ENCODE measurements around the gene UNKL.

DNA sequence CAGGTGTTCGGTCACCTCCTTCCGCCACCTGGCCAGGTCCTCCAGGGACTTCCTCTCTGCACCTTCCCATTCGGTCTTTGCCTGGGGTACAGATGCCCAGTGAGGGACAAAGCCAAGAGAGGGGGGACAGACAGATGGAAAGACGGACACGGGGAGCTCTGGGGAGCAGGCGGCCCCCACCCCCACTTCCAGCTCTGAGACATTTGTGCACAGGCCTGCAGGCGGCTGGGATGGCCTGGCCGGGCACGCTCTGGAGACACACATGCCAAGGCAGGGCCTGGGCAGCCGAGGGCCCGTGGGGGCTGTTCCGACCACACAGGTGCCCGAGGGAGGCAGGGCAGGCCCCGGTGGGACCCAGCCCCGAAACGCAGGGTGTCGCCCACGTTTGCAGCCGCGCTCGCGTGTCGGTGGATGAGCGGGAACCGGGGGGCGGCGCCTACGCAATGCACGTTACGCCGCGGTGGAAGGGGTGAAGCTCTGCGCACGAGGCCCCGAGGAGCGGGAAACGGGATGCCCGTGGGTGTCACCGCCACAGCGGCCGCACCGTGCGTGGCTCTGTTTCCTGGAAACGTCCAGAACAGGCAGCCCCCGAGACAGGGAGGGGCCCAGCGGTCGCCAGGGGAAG lies 22.3 kb upstream of the UNKL start:
- TF ChIP-seq, protein P1, sequence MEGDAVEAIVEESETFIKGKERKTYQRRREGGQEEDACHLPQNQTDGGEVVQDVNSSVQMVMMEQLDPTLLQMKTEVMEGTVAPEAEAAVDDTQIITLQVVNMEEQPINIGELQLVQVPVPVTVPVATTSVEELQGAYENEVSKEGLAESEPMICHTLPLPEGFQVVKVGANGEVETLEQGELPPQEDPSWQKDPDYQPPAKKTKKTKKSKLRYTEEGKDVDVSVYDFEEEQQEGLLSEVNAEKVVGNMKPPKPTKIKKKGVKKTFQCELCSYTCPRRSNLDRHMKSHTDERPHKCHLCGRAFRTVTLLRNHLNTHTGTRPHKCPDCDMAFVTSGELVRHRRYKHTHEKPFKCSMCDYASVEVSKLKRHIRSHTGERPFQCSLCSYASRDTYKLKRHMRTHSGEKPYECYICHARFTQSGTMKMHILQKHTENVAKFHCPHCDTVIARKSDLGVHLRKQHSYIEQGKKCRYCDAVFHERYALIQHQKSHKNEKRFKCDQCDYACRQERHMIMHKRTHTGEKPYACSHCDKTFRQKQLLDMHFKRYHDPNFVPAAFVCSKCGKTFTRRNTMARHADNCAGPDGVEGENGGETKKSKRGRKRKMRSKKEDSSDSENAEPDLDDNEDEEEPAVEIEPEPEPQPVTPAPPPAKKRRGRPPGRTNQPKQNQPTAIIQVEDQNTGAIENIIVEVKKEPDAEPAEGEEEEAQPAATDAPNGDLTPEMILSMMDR (IDR thresholded peaks at IDR 0.05): no peak
- no peak for TF ChIP-seq POLR2A (IDR thresholded peaks at IDR 0.05)
